HG02588 (cell line): ENCODE data around the gene IRAG1.
"Not testable (repeated sequence)": the region's sequence is repeated elsewhere in the genome, so short reads cannot be mapped to it uniquely, and the experiment has no call there.

Source experiments
- ATAC-seq: cut with Tn5 transposase; IDR thresholded peaks from one replicate; pipeline ENCODE4 v1.9.1; 2021; ENCODE audit warnings: mild to moderate bottlenecking, moderate library complexity; ENCODE audit not compliant: unreplicated experiment

Gene IRAG1

DNA sequence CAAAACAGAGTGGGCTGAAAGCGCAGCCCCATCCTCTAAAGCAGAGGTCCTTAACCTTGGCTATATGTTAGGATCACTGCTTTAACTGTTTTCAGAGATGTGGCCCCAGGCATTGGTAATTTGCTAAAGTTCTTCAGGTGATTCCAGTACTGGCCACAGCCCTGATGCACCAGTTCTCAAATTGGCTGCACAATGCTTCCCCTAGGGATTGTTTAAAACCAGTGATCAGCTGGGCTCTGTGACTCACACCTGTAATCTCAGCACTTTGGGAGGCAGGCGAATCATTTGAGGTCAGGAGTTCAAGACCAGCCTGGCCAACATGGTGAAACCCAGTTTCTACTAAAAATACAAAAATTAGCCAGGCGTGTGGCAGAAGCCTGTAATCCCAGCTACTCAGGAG, 8.4 kb upstream of the IRAG1 start:
- no peak for ATAC-seq

DNA sequence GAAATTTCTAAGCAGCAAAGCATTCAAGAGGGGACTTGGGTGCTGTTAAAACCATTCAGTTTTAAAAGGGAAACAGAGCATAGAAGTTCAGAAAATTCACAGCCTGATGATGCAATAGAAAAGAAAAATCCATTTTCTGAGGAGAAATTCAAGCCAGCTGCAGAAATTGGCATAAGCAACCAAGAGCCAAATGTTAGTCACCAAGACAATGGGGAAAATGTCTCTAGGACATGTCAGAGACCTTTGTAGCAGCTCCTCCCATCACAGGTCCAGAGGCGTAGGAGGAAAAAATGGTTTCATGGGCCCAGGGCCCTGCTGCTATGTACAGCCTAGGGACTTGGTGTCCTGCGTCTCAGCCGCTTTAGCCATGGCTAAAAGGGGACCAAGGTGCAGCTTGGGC, 5.5 kb upstream of the IRAG1 start:
- ATAC-seq = no peak

DNA sequence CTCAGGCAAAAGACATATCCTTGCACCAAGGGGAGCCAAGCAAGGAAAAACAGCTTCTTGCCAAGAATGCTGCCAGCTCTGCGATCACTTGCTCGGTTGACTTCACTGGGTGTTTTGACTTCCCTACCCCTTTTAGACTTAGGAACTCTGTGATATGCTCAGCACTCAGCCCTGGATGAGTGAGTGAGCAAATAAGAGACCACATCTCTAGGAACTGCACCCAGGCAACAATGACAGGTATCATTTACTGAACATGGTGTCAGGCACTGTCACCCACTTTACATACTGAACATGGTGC, 3.7 kb upstream of the IRAG1 start:
- no peak for ATAC-seq

DNA sequence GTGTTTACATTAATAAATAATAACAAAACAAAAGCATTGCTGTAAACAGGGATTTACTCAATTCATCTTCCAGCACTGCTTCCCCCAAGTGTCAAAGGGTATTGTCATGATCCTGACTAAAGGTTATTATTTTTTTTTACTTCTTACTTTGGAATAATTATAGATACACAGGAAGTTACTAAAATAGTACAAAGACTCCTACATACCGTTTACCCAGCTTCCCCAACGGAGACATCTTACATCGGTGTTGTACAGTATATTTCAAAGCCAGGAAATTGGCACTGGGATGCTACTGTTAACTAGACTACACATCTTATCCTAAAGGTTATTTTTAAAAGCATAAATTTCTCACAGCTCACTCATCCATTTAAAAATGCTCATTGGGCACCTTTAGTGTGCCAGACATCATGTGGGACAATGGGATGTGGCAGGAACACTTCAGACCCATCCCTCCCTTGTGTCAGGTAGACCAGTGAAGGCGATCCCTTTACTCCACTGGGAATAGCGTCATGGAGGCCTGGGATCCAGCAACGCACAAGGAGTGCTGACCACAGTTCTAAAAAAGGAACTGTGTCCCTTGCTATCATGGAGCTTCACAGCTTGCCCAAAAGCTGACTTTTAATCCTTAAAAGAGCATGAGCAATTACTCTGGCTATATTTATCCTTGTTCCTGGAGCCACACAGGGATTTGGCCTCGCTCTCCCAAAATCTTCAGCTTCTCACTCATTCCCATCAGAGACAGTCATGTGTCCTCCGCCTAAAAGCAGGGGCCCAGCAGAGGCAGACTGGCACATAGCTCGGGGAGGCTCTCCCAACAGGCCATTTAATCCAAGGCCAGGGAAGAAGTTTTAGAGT, 3.1 kb upstream of the IRAG1 start:
- ATAC-seq = no peak

DNA sequence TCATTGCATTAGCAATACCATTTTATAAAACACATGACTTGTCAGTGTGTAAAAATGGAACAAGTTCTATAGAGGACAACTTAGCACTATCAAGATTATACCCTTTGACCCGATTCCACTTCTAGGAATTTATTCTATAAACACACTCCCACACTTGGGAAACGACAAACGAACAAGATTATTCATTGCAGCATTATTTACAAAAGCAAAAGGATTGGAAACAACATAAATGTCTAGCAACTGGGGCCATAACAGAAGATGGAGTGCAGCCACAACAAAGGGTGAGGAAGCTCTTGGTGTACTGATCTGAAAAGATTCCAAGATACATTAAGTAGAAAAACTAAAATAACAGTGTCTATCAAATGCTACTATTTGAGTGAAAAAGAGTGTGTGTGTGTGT, 2.3 kb upstream of the IRAG1 start:
- ATAC-seq = no peak

DNA sequence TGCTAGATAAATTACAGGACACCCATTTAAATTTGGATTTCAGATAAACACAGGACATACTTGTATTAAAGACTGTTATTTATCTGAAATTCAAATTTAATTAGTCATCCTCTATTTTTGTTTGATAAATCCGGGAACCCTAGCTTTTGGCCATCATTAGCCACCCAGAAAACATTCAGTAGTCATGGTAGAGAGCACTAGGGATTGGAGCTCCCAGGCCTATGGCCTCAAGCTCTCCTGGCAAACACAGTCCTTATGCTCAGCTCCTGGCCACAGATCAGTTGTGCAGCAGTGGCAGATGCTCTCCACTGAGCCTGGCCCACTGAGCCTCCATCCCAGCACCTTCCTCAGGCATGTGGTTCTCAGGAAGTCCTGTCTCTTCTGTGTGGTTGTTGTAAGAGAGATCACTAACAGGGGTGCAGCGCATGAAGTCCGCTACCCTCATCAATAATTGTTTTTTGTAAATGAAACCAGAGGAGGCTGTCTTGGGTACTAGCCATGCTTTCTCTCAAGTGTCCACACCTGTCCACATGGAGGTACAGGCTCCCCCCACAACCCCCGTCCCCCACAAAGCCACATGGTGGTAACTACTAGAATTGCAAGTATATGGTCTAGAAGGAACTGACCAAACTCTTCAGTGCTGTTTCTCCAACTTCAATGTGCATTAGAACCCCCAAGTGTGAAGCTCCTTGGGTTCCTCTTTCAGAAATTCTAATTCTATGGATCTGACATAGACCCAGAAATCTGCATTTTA, 1.1 kb upstream of the IRAG1 start:
- ATAC-seq = no peak

DNA sequence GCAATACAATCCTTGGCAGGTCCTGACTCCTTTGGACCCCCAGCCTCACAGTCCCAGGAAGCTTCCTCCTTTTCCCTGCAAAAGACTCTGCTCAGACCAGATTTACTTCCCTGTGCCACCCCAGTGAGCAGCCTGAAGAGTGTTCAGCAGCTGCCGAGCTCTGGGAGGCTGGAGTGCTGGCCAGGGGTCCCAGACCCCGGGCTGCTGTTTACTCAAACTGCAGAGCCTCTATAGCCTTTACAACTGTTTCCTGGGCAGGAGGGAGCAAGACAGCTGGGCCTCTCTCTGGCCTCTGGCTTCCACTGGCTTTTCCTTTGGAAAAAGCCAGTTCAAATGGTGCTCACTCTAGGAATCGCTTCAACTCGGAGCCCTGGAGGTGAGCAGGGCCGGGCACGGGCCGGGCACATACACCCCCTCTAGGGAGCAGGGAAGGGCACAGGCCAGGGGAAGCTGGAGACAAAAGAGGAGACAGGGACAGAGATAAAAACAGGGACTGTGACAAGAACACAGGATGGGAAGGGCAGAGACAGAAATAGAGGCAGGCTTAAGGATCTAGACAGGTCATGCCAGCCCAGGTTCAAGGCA, 932 bp downstream of the IRAG1 start:
- ATAC-seq = no peak

DNA sequence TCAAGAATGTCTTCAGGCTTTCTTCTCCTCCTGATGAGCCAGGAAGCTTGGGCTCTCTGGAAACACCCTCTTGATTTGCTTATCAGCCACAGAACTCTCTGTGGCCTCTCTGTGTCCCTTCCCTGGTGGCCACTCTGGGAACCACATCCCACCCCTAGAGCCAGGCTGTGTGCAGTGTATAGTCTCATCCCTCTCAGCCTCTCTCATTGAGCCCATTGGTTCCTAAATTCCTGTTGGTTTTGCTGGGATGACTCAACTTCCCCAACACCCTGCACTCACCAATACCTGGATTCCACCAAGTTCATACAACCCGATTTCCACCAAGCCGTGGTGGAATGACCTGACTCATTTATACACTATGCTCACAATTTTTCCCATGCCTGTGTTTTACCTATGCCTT, 5.2 kb downstream of the IRAG1 start:
- no peak for ATAC-seq

DNA sequence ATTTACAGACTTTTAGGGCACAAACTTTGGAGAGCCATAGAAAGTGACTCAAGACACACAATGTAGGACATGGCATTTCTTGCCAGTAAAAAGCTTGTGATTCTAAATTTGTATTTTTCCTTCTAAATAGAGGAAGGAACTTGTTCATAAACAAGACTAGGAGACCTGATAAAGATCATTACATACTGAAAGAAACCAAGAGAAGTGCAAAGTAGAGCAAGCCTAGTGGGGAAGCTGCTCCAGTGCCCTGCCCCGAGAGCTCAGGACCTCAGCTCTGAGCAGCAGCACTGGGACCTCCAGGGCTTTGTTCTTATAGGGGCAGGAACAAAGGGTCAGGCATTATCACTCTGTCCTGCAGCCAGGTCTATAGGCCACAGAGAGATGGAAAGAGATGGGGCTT, 7.2 kb downstream of the IRAG1 start:
- no peak for ATAC-seq

DNA sequence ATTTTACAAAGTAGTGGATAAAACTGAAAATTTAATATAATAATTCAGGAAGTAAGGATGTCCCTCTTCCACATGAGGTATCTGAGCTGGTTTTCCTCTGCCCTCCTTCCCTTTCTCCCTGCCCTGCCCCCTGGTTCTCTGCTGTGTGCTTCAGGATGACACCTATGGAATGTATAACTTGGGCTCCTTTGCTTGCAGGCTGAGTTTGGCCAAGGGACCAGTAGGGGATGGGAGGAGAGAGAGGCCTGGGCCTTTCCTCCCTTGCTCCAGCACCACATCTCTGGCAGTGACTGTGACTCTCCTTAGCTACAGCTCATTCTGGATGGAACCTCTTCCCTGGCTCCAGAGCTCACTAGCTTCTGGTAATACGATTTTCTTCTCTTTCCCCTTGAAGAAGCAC, 10.1 kb downstream of the IRAG1 start:
- ATAC-seq = no peak

DNA sequence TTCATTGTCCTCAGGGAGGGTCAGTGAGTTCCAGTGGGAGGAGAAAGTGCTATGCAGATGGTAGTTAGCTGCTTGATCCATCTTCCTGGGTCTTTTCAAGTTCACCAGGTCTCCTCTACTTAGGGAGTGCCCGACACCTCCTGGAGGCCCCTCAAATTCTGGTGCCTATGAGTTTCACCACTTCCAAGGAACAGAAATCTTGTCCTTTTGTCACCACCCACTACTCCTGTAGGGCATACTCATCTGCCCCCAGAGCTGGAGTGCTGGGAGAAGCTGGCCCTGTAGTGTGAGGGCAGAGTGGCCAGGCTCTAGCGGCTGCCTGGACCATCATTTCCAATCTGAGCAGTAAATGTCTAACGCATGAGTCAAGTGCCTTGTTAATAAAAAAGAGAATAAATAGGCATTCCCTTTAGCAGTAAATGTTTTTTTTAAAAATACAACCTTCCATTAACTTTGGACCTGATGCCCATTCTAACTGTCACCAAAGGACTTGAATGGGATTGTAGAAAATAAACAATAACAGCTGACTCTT, 12.5 kb downstream of the IRAG1 start:
- ATAC-seq = no peak

DNA sequence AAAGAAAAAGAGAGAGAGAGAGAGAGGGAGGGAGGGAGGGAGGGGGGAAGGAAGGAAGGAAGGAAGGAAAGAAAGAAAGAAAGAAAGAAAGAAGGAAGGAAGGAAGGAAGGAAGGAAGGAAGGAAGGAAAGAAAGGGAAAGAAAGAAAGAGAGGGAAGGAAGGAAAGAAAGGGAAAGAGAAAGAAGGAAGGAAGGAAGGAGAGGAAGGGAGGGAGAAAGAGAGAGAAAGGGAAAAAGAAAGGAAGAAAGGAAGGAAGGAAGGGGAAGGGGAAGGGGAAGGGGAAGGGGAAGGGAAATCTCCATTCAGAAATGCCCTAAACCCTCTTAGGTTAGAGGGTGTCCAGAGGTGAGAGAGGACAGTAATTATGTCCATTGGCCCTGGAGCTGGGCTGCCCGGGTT, 13.3 kb downstream of the IRAG1 start:
- not testable (repeated sequence) for ATAC-seq

DNA sequence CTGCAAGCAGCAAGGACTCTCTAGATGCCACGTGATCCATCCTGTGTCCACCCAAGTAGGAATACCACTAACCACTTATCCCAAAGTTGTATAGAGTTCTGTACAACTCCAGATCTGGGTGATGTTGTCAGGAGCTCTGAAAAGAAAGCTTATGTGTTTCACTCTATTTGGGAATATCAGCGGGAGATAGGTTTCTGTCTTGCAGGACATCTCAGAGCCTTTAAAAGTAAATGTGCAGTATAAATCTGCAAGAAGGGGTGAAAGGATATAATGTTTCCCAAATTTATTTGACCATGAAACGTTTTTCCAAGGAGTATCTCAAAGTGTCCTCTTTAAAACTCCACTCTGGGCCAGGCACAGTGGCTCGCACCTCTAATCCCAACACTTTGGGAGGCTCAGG, 13.9 kb downstream of the IRAG1 start:
- no peak for ATAC-seq

DNA sequence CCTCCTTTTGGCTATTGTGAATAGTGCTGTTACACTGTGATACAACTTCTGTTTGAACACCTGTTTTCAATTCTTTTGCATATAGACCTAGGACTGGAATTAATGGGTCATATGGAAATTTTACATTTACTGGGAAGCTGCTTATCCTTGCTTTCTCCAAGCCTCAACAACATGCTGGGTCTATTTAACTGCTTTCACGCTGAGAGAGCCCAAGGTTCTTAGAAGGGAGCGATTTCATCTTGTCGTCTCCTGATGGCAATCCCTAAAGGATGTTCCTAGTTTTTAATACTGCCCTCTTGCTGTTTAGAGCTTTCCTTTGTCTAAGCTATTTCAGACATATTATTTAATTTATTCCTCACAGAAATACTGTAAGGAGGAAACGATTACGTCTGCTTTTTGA, 15.5 kb downstream of the IRAG1 start:
- ATAC-seq = no peak

DNA sequence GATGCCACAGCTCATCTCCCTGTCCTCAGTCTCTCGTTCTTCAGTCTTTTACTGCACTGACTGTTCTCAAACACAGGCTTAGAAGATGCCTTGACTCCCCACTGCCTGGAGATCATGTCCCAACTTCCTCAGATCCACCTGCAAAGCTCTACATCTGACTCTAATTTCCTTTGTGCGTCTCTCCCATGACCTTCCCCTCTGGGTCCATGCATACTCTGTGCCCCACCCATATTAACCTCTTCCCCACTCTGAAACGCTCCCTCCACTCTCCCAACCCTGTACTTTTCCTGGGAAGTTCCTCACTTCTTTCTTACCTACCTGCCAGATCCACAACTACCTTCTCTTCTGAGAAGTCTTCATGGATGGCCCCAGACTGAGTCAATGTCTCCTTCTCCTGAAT, 16.6 kb downstream of the IRAG1 start:
- no peak for ATAC-seq

DNA sequence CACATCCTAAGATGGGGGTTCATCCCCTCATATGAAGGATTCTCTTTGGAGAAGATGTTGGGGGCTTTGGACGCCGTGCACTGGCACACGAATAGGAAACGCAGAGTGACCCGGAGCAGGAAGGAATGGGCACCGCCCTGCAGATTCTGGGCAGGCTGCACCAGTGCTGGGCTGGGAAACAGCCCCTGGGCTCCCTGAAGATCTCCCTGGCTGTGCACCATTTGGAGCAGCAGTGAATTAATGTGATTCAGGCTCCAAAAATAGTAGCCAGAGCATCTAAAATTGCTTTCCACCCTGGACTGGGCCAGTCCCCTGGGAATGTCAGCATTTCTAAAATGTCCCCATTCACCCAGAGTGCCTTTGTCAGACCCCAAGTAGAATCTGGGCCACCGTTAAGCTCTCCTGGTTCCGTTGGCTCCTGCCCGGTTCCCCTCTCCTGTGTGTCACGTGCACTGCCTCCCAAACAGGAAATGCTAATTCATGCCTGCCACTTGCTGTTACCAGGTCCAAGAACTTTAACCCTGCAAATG, 18.6 kb downstream of the IRAG1 start:
- ATAC-seq = no peak

DNA sequence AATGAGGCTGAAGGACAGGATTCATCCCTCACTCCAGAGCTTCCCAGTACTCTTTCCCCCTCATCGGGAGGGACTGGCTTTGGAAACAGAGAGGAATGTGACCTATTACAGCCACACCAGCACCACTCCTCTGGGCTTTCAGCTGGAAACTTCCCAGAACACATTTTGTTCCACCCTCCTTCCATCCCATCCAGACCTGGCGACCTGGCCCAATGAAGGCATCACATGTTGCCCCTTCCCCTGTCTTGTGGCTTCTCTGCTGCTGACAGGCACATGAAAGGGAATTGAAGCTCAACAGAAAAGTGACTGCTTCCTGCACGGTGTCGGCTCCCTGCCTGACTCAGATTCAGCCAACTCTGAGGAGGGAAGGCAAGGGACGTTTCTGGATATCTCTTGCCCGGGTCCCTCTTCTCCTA, 19.1 kb downstream of the IRAG1 start:
- no peak for ATAC-seq

DNA sequence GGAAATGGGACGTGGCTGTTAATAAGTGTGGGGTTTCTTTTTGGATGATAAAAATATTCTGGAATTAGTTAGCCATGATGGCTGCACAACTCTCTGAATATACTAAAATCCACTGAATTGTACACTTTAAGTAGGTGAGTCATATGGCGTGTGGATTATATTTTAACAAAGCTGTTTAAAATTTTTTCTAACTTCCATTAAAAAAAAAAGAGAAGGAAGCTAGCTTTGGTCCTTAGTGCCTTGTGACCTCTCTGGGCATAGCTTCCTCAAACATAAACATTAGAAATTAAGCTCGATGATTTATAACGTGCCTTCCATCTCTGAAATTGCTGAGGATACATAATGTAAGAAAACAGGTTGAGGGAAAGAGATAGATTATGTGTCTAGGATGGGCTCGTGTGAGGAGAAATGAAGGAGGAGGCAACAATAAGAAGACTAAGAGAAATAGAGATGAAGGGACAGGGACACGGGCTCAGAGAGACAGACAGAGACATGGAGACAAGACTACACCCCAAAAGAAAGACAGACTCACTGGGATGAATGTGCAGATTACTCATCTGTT, 20.0 kb downstream of the IRAG1 start:
- no peak for ATAC-seq

DNA sequence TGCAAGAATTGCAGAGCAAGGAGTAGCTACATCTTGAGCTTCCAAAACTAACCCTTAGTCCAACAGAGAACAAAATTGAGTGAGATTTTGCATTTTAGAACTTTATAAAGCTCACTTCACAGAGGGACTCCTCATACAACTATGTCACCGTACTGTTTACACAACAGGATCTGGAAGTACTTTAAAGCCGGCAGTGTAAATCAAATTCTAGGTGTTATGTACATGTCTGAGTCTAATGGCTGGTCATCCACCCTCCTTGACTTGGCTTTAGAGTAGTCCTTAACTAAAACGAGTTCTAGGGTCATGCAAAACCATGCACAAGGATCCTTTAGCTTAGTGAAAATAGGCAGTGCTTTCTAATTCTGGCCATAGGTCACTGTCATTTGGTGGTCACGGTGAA, 23.5 kb downstream of the IRAG1 start:
- ATAC-seq = no peak

DNA sequence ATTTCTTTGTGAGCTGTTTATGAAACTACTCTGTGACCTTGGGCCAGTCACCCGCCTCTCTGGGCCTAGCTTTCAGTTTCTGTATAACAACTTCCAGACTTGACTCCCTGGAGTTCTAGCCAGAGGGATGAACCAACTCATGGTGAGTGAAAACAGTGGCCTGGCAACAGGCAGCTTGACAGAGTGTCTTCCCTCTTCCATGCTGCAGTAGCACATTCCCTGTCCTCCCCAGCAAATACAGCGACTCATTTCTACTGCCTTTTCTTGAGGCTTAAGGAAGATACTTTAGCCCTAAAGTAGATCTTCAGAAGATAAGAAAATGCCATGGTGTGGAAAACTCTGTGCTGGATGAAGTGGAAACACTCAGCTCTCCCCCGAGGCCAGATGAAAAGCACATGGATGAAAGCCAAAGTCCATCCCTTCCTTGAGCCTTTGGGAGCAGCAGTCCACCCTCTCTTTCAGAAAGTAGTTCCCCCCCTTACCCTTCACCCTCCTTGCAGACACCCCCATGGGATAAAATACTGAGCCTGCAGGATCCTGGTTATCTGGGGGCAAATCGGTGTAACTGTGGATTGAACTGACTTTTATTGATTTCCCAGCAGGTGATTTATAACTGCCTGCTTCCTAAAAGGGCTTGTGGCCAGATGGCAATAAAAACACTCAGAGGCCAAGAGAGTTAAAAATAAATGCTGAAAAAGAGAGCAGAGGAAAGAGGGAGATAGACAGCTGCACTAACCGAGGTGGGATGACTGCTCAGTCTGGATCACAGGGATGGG, 24.1 kb downstream of the IRAG1 start:
- no peak for ATAC-seq

DNA sequence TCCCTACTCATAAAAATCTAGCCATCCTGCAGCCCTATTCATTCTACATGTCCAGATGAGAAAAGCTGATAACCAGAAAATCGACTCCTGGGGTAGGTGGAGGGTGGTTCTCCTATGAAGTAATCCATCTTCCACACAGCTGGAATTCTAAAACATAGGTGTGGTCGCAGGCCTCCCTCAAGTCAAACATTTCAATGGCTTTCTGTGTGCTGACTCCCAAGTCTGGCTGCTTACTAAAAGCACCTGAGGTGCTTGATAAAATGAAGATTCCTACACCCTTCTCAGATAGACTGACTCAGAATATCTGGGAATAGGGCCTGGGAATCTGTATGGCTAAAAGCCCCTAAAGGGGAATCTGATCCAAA, 26.1 kb downstream of the IRAG1 start:
- no peak for ATAC-seq
